Measurements from ENCODE around the gene EDDM13. TPM values are rescaled to one million over a fixed set of nuclear protein-coding genes. Genes with fewer than 3 reads are reported as not detected.
"Not testable (repeated sequence)": the region's sequence is repeated elsewhere in the genome, so short reads cannot be mapped to it uniquely, and the experiment has no call there.

The EDDM13 gene, protein sequence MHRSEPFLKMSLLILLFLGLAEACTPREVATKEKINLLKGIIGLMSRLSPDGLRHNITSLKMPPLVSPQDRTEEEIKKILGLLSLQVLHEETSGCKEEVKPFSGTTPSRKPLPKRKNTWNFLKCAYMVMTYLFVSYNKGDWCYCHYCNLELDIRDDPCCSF
- total RNA-seq = 1 to 10 TPM; 1.1 to 2.2 TPM

DNA sequence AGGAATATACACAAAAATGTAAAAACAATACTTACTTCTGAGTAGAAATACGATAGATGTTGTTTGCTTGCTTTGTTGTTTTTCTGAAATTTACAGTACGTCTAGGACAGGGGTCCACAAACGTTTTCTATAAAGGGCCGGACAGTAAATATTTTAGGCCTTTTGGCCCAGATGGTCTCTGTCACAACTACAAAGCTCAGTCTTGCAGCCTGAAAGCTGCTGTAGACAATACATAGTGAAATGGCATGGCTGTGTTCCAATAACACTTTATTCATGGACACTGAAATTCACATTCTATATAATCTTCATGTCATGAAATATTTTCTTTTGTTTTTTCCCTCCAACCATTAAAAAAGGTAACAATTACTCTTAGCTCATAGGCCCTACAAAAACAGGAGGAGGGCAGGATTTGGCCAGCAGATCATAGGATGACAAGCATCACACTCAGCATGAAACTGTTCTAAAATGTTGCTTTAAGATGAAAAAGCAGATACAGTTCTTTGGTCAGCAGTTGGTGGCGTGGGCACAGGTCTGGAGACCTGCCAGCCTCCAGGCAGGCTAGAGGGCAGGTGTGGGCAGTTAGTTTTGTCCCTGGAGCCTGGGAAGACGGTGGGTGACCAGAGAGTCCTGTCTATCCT, at the start of gene EDDM13:
EDDM13 (plus strand) TSS at position 588 of the 638 bp plus-strand sequence. CDS start 87 bp downstream, outside the sequence.
- Mint-ChIP-seq H3K27ac (no peak within 1 kb of the TSS), H3K4me3 (no peak within 1 kb of the TSS), H3K4me1 (no peaks in the 10 kb centered on the region), H3K27me3 (no peaks in the 10 kb centered on the region), H3K9me3 (peaks cover 4% of the 10 kb centered on the region), H3K36me3 (ENCODE audit: low read depth) (peaks cover 3% of the 10 kb centered on the region)
- POLR2A ChIA-PET = no interaction called here
- DNase-seq = no peak
- CTCF ChIA-PET = interaction anchor here (0.5 kb wide), 1 partner anchor 342 kb away, joined by 3 read pairs; no protein-coding TSS in a partner anchor

DNA sequence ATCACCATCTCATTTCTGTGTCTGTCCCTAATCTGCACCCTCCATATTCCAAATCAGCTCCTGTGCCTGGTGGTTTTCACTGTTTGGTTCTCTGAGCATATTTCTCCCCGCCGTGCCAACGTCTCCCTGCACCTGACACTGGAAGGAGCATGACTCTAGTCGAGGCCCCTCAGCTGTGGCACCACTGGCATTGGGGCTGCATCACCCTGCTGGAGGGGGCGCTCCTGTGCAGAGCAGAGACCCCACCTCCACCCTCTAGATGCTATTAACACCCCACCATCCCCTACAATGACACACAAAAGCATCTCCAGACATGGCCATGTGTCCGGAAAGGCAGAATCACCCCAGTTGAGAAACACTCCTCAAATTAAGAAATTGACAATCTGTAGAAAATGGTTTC, 49.6 kb upstream of the EDDM13 start:
- H3K27ac Mint-ChIP-seq = no peak overlapping the region
- H3K9me3 Mint-ChIP-seq = no peaks in the 10 kb centered on the region
- H3K4me1 Mint-ChIP-seq = peaks cover 5% of the 10 kb centered on the region
- CTCF ChIA-PET = interaction anchor here (0.6 kb wide), 1 partner anchor 25 kb away, joined by 3 read pairs; no protein-coding TSS in a partner anchor
- peaks cover 4% of the 10 kb centered on the region for H3K27me3 Mint-ChIP-seq
- POLR2A ChIA-PET = no interaction called here
- no peak overlapping the region for H3K4me3 Mint-ChIP-seq
- no peaks in the 10 kb centered on the region for H3K36me3 Mint-ChIP-seq (ENCODE audit: low read depth)
- DNase-seq = no peak

DNA sequence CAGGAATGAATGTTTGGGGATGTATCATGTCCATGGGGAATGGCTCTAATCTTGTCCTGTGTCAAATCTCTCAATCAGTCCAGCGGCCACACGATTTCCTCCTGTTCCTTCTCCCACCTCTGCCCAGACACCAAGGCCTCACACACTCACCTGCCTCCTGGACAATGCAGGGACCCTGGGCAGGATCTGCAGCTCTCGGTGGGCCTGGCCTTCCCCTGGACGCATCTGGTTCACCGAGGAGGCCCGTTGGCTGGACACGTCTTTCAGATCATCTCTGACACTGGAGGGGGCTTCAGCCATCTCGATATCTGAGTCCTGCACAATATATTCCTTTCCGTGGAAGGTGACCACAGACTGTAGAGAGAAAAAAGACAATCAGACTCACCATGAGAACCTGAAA, 49.1 kb upstream of the EDDM13 start:
- POLR2A ChIA-PET = no interaction called here

DNA sequence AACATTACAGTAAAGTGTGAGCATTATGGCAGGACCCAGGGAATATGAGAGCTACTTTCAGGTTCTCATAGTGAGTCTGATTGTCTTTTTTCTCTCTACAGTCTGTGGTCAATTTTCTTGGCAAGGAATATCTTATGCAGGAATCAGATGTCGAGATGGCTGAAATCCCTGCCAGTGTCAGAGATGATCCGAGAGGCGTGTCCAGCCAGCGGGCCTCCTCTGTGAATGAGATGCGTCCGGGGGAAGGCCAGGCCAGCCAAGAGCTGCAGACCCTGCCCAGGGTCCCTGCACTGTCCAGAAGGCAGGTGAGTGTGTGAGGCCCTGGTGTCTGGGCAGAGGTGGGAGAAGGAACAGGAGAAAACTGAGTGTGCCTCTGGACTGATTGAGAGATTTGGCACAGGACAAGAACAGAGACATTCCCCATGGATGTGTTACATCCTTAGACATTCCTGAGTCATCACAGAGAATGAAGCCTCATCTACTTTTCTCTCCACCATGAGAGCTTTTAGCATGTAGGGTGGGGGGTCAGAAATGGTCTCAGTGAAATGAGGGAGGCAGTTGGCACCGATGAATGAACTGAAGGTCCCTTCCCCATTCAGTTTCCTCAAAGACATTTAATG, 27.3 kb upstream of the EDDM13 start:
- Mint-ChIP-seq H3K36me3 (ENCODE audit: low read depth) (no peaks in the 10 kb centered on the region), H3K4me3 (no peak overlapping the region), H3K4me1 (no peaks in the 10 kb centered on the region), H3K27me3 (no peaks in the 10 kb centered on the region), H3K27ac (no peak overlapping the region), H3K9me3 (no peaks in the 10 kb centered on the region)
- no peak for DNase-seq
- CTCF ChIA-PET = no interaction called here
- POLR2A ChIA-PET = no interaction called here

More for the DNA sequence above, 49.1 kb upstream of the EDDM13 start:
- peaks cover 3% of the 10 kb centered on the region for H3K4me1 Mint-ChIP-seq
- CTCF ChIA-PET = no interaction called here
- no peak overlapping the region for H3K4me3 Mint-ChIP-seq
- no peaks in the 10 kb centered on the region for H3K36me3 Mint-ChIP-seq (ENCODE audit: low read depth)
- peaks cover 1% of the 10 kb centered on the region for H3K27me3 Mint-ChIP-seq
- DNase-seq = no peak
- H3K27ac Mint-ChIP-seq = no peak overlapping the region
- no peaks in the 10 kb centered on the region for H3K9me3 Mint-ChIP-seq

DNA sequence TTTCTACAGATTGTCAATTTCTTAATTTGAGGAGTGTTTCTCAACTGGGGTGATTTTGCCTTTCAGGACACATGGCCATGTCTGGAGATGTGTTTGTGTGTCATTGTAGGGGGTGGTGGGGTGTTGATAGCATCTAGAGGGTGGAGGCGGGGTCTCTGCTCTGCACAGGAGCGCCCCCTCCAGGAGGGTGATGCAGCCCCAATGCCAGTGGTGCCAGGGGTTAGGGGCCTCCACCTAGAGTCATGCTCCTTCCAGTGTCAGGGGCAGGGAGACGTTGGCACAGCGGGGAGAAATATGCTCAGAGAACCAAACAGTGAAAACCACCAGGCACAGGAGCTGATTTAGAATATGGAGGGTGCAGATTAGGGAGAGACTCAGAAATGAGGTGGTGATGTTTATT, 26.8 kb upstream of the EDDM13 start:
- CTCF ChIA-PET; H3K9me3 Mint-ChIP-seq; H3K4me1 Mint-ChIP-seq; DNase-seq; H3K27me3 Mint-ChIP-seq; H3K4me3 Mint-ChIP-seq; H3K36me3 Mint-ChIP-seq (ENCODE audit: low read depth); H3K27ac Mint-ChIP-seq; POLR2A ChIA-PET: not testable (repeated sequence)

DNA sequence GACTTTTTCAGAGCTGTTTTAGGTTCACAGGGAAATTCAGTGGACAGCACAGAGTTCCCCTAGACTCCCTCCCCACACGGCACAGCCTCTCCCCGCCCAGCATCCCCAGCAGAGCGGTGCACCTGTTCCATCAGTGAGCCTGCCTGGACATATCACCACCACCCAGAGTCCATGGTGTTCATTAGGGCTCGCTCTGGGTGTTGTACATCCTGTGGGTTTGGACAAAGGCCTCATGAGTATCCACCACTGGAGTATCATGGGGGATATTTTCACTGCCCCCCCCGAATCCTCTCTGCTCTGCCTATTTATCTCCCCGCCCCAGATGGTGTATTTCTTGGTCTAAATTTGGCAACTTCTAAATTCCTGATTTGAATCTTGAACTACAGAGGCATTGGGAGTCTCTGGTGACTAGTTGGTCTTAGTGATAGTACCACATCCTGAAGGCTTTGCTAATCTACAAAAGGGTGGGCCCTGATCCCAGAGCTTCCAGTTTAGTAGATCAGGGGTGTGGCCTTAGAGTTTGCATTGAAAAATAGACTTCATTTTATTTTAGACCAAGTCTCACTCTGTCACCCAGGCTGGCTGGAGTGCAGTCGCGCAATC, 23.7 kb upstream of the EDDM13 start:
- CTCF ChIA-PET = interaction anchor here (0.7 kb wide), 1 partner anchor 168 kb away, joined by 3 read pairs; no protein-coding TSS in a partner anchor
- H3K27ac Mint-ChIP-seq; H3K36me3 Mint-ChIP-seq (ENCODE audit: low read depth); H3K27me3 Mint-ChIP-seq; DNase-seq; H3K9me3 Mint-ChIP-seq; H3K4me3 Mint-ChIP-seq; POLR2A ChIA-PET; H3K4me1 Mint-ChIP-seq: not testable (repeated sequence)

DNA sequence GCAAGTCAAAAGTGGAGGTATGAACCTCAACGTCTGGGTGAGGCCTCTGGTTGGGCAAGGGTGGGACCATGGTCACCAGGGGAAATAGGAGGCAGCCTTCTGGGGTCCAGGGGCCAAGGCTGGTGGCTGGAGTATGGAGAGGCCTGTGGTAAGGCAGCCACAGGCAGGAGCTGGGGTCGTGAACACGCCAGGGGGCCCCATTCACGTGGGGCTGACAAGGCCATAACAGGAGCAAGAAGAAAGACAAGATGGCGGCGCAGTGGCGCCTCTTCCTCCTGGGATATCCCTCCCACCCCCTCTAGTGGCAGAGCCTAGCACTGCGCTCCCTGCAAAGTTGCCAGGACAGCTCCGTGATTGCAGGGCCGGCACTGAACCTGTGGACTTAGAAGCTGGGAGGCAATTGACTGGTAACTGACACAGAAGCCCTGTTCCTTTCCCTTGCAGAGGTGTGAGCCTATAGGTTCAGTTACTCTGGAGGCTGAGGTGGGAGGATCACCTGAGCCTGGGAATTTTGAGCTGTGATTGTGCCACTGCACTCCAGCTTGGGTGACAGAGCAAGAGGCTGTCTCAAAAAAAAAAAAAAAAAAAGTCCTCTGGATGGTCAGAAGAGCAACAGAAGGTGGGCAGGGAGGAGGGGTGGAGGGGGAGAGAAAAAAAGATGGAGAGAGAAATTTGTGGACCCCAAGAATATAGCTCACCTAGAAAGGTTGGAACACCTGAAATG, 19.7 kb upstream of the EDDM13 start:
- CTCF ChIA-PET = interaction anchor here (0.6 to 2.8 kb wide), 18 partner anchors 9 to 184 kb away, joined by 3 to 11 read pairs (median 4); no protein-coding TSS in a partner anchor
- Mint-ChIP-seq H3K4me3 (no peak overlapping the region), H3K27me3 (no peaks in the 10 kb centered on the region), H3K9me3 (peaks cover 9% of the 10 kb centered on the region), H3K27ac (peak overlapping the region; percentile 33), H3K4me1 (no peaks in the 10 kb centered on the region), H3K36me3 (ENCODE audit: low read depth) (peaks cover 3% of the 10 kb centered on the region)
- DNase-seq = peak; percentile 79
- POLR2A ChIA-PET = no interaction called here

DNA sequence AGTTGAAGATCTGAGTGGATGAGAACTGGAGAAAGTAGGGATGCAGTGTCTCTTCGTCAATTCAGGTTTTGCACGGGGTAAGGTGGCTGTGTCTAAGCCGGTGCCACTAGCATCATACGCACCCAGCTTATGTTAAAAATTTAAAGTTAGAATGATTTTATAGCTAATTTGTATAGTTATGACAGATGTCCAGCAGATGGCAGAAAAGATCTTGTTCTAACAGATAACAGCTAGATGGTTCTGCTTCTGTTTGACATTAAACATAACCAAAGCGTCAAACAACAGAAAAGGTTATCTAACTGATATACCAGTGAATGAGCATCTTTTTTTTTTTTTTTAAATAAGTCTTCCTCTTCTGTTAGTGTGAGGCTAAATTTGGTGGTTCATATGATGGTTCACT, 18.8 kb upstream of the EDDM13 start:
- no peak overlapping the region for H3K4me3 Mint-ChIP-seq
- H3K27me3 Mint-ChIP-seq = no peaks in the 10 kb centered on the region
- DNase-seq = peak; percentile 32
- ChIA-PET CTCF (interaction anchor here (0.6 to 2.8 kb wide), 8 partner anchors 8 to 95 kb away, joined by 3 to 11 read pairs (median 4); no protein-coding TSS in a partner anchor), POLR2A (no interaction called here)
- peaks cover 3% of the 10 kb centered on the region for H3K36me3 Mint-ChIP-seq (ENCODE audit: low read depth)
- no peak overlapping the region for H3K27ac Mint-ChIP-seq
- peaks cover 9% of the 10 kb centered on the region for H3K9me3 Mint-ChIP-seq
- H3K4me1 Mint-ChIP-seq = no peaks in the 10 kb centered on the region

DNA sequence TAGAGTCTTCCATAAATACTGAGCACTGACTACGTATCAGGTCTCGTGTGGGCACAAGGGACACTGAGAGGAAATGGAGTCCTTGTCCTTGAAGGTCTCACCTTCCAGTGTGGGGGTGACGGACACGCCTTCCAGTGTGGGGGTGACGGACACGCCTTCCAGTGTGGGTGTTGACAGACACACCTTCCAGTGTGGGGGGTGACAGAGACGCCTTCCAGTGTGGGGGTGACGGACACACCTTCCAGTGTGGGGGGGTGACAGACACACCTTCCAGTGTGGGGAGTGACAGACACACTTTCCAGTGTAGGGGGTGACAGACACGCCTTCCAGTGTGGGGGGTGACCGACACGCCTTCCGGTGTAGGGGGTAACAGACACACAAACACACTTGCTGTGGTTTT, 14.3 kb upstream of the EDDM13 start:
- H3K27ac Mint-ChIP-seq = no peak overlapping the region
- DNase-seq = no peak
- no peaks in the 10 kb centered on the region for H3K36me3 Mint-ChIP-seq (ENCODE audit: low read depth)
- no peaks in the 10 kb centered on the region for H3K4me1 Mint-ChIP-seq
- H3K9me3 Mint-ChIP-seq = no peaks in the 10 kb centered on the region
- H3K27me3 Mint-ChIP-seq = no peaks in the 10 kb centered on the region
- CTCF ChIA-PET = interaction anchor here (1.3 kb wide), 1 partner anchor 75 kb away, joined by 3 read pairs; no protein-coding TSS in a partner anchor
- no peak overlapping the region for H3K4me3 Mint-ChIP-seq
- POLR2A ChIA-PET = no interaction called here

DNA sequence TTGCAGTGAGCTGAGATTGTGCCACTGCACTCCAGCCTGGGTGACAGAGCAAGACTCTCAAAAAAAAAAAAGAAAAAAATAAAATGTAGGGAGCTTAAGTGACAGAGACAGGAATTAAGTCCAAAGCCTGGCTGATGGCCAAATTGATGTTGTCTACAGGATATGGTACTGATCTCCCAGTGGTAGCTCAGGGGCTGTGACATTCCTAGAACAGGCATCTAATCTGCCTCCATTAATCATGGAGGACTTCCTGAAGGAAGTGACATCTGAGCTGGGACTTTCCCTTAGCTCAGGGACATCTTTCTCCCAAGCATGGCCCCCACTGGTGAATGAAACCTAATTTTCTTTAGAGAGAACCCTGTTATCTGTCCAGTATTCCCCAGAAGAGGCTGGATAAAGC, 11.4 kb upstream of the EDDM13 start:
- Mint-ChIP-seq H3K4me3 (no peak overlapping the region), H3K36me3 (ENCODE audit: low read depth) (no peaks in the 10 kb centered on the region), H3K9me3 (no peaks in the 10 kb centered on the region), H3K27ac (no peak overlapping the region), H3K4me1 (no peaks in the 10 kb centered on the region), H3K27me3 (no peaks in the 10 kb centered on the region)
- CTCF ChIA-PET = interaction anchor here (1.3 kb wide), 1 partner anchor 8 kb away, joined by 6 read pairs; no protein-coding TSS in a partner anchor
- POLR2A ChIA-PET = no interaction called here
- no peak for DNase-seq

DNA sequence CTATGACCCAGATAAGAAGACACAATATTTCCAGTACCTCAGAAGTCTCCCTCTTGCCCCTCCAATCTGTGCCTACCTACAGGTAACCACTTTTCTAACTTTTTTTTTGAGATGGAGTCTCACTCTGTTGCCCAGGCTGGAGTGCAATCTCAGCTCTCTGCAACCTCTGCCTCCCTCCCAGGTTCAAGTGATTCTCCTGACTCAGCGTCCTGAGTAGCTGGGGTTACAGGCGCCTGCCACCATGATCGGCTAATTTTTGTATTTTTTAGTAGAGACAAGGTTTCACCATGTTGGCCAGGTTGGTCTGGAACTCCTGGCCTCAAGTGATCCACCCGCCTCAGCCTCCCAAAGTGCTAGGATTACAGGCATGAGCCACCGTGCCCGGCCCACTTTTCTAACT, 10.6 kb upstream of the EDDM13 start:
- CTCF ChIA-PET = interaction anchor here (0.6 to 1.3 kb wide), 3 partner anchors 9 to 83 kb away, joined by 3 to 6 read pairs (median 5); no protein-coding TSS in a partner anchor
- H3K27me3 Mint-ChIP-seq; H3K9me3 Mint-ChIP-seq; H3K36me3 Mint-ChIP-seq (ENCODE audit: low read depth); POLR2A ChIA-PET; H3K27ac Mint-ChIP-seq; DNase-seq; H3K4me1 Mint-ChIP-seq; H3K4me3 Mint-ChIP-seq: not testable (repeated sequence)

DNA sequence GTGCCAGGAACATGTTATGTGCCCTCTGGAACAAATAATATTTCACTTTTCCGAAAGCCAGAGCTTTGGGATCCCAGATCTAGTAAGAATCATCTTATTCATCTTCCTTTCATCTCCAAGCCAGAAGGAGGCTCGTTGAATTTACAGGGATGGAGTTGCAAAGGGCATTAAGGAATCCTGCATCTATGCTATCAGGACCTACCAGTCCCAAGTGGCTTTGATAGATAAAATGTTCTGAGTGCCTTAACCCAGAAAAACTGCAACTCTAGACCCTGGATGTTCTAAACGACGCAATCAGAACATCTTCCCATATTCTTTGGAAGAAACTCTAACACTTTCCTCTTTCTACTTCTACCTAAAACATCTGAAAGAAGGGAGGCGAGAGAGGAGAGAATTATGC, 9.2 kb upstream of the EDDM13 start:
- H3K4me1 Mint-ChIP-seq = no peaks in the 10 kb centered on the region
- H3K4me3 Mint-ChIP-seq = no peak overlapping the region
- no peak overlapping the region for H3K27ac Mint-ChIP-seq
- no peak for DNase-seq
- ChIA-PET POLR2A (no interaction called here), CTCF (interaction anchor here (0.6 to 1.2 kb wide), 2 partner anchors 10 to 13 kb away, joined by 3 read pairs; no protein-coding TSS in a partner anchor)
- no peaks in the 10 kb centered on the region for H3K9me3 Mint-ChIP-seq
- no peaks in the 10 kb centered on the region for H3K36me3 Mint-ChIP-seq (ENCODE audit: low read depth)
- H3K27me3 Mint-ChIP-seq = no peaks in the 10 kb centered on the region

Data from activated CD4-positive, alpha-beta T cell treated with anti-CD3 and anti-CD28 coated beads, Interleukin-2, amount 10 ng/mL, durations not matched to agents 7 days and 5 days (primary cell).